Fibroblast of lung (primary cell): ENCODE results near the gene CCNG2. TPM values are rescaled to one million over a fixed set of nuclear protein-coding genes. Genes with fewer than 3 reads are reported as not detected.

Experiments
- DNase-seq, 2 donors: peaks; one replicate each; pipeline versions ENCODE4 v3.0.0 to v3.0.0-alpha.2; 2010; ENCODE audit warnings: low read depth in 2 of 2
- H2AFZ ChIP-seq: 2 replicates; pipeline ENCODE4 v1.5.1; 2012; ENCODE audit warnings: low read length, control low read depth, inconsistent platforms
- H3K27ac ChIP-seq: 2 replicates; pipeline ENCODE4 v1.5.1; 2011; ENCODE audit warnings: low read length, control low read depth; ENCODE audit not compliant: insufficient read depth
- H3K27me3 ChIP-seq: 2 replicates; pipeline ENCODE4 v1.5.1; 2011; ENCODE audit warnings: mild to moderate bottlenecking, low read length; ENCODE audit not compliant: control insufficient read depth, insufficient read depth
- H3K36me3 ChIP-seq: 2 replicates; pipeline ENCODE4 v1.5.1; 2011; ENCODE audit warnings: low read length; ENCODE audit not compliant: control insufficient read depth, insufficient read depth
- H3K4me1 ChIP-seq: 2 replicates; pipeline ENCODE4 v1.5.1; 2011; ENCODE audit warnings: low read length; ENCODE audit not compliant: control insufficient read depth, insufficient read depth; ENCODE audit errors: extremely low read depth
- H3K4me2 ChIP-seq: 2 replicates; pipeline ENCODE4 v1.5.1; 2011; ENCODE audit warnings: low read length, control low read depth; ENCODE audit not compliant: insufficient read depth; ENCODE audit errors: extremely low read depth
- H3K4me3 ChIP-seq, 4 experiments: fragments of 200-600 bp in 1 of 4; sonication (generic) in 1 of 4; replicated peaks in 1 of 4; 2 replicates each; pipeline ENCODE4 v1.5.1; 2011 to 2016; ENCODE audit warnings: low read length in 4 of 4, low read depth in 3 of 4, mild to moderate bottlenecking in 3 of 4, control low read depth in 2 of 4, inconsistent platforms in 1 of 4, mixed read lengths in 1 of 4; ENCODE audit not compliant: insufficient read depth in 1 of 4; ENCODE audit errors: control extremely low read depth in 1 of 4
- H3K79me2 ChIP-seq: 2 replicates; pipeline ENCODE4 v1.5.1; 2012; ENCODE audit warnings: mild to moderate bottlenecking, low read length, inconsistent platforms; ENCODE audit not compliant: control insufficient read depth, insufficient read depth
- H3K9ac ChIP-seq: 2 replicates; pipeline ENCODE4 v1.5.1; 2011; ENCODE audit warnings: mild to moderate bottlenecking, low read length, control low read depth; ENCODE audit not compliant: insufficient read depth
- H3K9me3 ChIP-seq: 2 replicates; pipeline ENCODE4 v1.5.1; 2012; ENCODE audit warnings: low read depth, low read length; ENCODE audit not compliant: control insufficient read depth, insufficient read depth
- H4K20me1 ChIP-seq: 2 replicates; pipeline ENCODE4 v1.5.1; 2011; ENCODE audit warnings: low read length; ENCODE audit not compliant: control insufficient read depth, insufficient read depth; ENCODE audit errors: extremely low read depth
- EZH2 ChIP-seq: IDR thresholded peaks from 2 replicates; pipeline ENCODE4 v1.5.1; 2012; ENCODE audit warnings: low read length, control low read depth, mild to moderate bottlenecking; ENCODE audit errors: missing control alignments
- polyA plus RNA-seq, 2 donors: library from polyadenylated mRNA; depleted of rRNA in 1 of 2; stranded (reverse) in 1 of 2; unstranded in 1 of 2; fragments of >200 nt; gene quantifications; 2 replicates each; pipeline ENCODE4 v1.2.1, GENCODE V29; 2011 to 2012; ENCODE audit warnings: missing spikeins in 1 of 2
- total RNA-seq: library from RNA; depleted of rRNA; stranded (reverse); fragments of >200 nt; gene quantifications from 2 replicates; pipeline ENCODE4 v1.2.1, GENCODE V29; 2014
- TF ChIP-seq, protein P1 (sequence below), 2 donors: IDR thresholded peaks in 1 of 2; conservative IDR thresholded peaks in 1 of 2; 1 replicate in 1 of 2; 2 replicates in 1 of 2; pipeline ENCODE4 v1.5.1; 2011 to 2012; ENCODE audit warnings: low read length in 2 of 2, control low read depth in 1 of 2, inconsistent platforms in 1 of 2, low read depth in 1 of 2, mild to moderate bottlenecking in 1 of 2

Gene CCNG2
- total and polyA plus RNA-seq, 2 donors (not counting 1 experiment from before 2014, with no cell fraction given), result 20.1 to 30.3 TPM

DNA sequence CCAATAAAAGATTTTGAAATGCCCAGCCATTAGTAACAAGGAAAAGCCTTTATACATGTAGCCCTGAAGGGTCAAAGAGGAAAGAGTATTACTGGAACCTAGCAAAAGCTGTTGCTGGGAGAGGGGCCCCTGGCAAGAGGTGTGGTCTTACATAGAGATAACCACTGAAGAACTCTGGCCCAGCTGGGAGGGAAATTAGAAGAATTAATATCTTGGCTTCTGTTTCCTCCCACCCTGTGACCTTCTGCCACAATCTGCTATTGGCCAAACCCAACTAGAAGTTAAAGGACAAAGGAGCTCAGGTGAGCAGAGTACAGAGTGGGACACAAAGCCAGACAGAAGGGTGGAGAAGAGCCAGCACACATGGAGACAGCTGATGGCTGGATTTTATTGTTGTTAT is 39.3 kb upstream of the CCNG2 start:
- no peak overlapping the region for H3K9ac ChIP-seq
- TF ChIP-seq, protein P1, sequence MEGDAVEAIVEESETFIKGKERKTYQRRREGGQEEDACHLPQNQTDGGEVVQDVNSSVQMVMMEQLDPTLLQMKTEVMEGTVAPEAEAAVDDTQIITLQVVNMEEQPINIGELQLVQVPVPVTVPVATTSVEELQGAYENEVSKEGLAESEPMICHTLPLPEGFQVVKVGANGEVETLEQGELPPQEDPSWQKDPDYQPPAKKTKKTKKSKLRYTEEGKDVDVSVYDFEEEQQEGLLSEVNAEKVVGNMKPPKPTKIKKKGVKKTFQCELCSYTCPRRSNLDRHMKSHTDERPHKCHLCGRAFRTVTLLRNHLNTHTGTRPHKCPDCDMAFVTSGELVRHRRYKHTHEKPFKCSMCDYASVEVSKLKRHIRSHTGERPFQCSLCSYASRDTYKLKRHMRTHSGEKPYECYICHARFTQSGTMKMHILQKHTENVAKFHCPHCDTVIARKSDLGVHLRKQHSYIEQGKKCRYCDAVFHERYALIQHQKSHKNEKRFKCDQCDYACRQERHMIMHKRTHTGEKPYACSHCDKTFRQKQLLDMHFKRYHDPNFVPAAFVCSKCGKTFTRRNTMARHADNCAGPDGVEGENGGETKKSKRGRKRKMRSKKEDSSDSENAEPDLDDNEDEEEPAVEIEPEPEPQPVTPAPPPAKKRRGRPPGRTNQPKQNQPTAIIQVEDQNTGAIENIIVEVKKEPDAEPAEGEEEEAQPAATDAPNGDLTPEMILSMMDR (conservative IDR thresholded peaks at IDR 0.05 in 1 of 2, IDR thresholded peaks at IDR 0.05 in 1 of 2; ENCODE audit: low read depth in 1 of 2, low read length in 2 of 2), result no peak
- no peak for TF ChIP-seq EZH2

DNA sequence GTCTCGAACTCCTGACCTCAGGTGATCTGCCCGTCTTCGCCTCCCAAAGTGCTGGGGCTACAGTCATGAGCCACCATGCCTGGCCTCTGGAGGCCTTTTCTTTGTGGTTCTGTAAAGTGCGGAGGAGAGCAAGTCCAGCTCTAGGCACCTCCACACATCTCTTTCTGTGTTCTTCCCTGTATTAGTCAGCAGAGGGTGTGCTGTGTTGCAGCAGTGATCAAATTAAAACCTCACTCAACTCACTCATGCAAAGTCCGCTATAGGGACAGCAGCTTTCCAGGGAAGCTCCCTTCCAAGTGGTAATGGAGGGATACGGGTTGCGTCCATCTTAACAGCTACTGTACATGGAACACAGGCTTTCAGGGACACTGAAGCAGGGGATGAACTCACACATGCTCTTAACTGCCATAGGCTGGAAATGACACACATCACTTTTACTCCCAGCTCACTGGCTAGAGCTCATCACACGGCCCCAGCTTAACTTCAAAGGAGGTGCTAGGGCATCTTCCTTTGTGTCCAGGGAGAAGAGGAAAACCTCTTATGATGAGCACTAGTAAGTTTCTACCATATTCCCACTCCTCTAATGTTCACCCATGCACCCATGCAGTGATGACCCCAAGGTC is 36.0 kb upstream of the CCNG2 start:
- Histone ChIP-seq H3K27me3 (peaks cover 11% of the 10 kb centered on the region), H3K36me3 (no peaks in the 10 kb centered on the region), H2AFZ (no peak overlapping the region), H3K9ac (no peak overlapping the region), H3K4me1 (no peaks in the 10 kb centered on the region), H3K4me3 (no peak overlapping the region), H3K79me2 (no peaks in the 10 kb centered on the region), H3K27ac (no peak overlapping the region), H3K9me3 (no peaks in the 10 kb centered on the region), H4K20me1 (no peaks in the 10 kb centered on the region), H3K4me2 (no peak overlapping the region)
- TF ChIP-seq, protein P1 (conservative IDR thresholded peaks at IDR 0.05 in 1 of 2, IDR thresholded peaks at IDR 0.05 in 1 of 2; ENCODE audit: low read depth in 1 of 2, low read length in 2 of 2), result no peak
- no peak for TF ChIP-seq EZH2
- peak in 1 of 2 donors; percentile 2 for DNase-seq

More for the DNA sequence above, 39.3 kb upstream of the CCNG2 start:
- H3K4me1 ChIP-seq, result no peaks in the 10 kb centered on the region
- no peak overlapping the region for H3K27ac ChIP-seq
- H3K9me3 ChIP-seq, result no peaks in the 10 kb centered on the region
- no peaks in the 10 kb centered on the region for H4K20me1 ChIP-seq
- H3K36me3 ChIP-seq, result no peaks in the 10 kb centered on the region
- no peak overlapping the region for H3K4me2 ChIP-seq
- no peak overlapping the region for H2AFZ ChIP-seq
- H3K79me2 ChIP-seq, result no peaks in the 10 kb centered on the region
- DNase-seq, result no peak
- H3K27me3 ChIP-seq, result peaks cover 10% of the 10 kb centered on the region
- no peak overlapping the region for H3K4me3 ChIP-seq

DNA sequence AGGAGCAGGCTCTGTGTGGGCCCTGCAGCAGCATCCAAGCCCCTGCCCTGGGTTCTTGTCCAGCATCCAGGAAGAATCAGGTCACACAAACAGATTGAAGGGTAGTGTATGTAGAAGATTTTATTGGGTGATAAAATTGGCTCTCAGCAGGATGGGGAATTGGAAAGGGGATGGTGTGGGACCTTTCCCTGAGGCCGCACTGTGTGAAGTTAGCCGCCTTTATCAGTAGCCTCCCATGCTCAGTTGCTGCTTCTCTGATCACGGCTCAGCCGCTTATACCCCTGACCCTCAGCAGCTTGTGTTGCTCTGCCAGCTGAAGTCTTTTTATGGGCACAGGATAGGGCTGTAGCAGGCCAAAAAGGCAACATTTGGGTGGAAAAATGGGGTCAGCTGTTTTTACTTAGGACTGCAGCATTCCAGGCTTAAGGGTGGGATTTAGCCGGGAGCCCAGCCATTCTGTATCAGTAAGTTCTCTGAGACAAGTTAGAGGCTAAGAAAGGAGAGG is 35.2 kb upstream of the CCNG2 start:
- Histone ChIP-seq H3K79me2 (no peaks in the 10 kb centered on the region), H3K4me2 (no peak overlapping the region), H3K27me3 (peaks cover 12% of the 10 kb centered on the region), H3K4me1 (no peaks in the 10 kb centered on the region), H4K20me1 (no peaks in the 10 kb centered on the region), H2AFZ (no peak overlapping the region), H3K27ac (no peak overlapping the region), H3K36me3 (no peaks in the 10 kb centered on the region), H3K9me3 (no peaks in the 10 kb centered on the region), H3K4me3 (no peak overlapping the region), H3K9ac (no peak overlapping the region)
- no peak for TF ChIP-seq EZH2
- TF ChIP-seq, protein P1 (conservative IDR thresholded peaks at IDR 0.05 in 1 of 2, IDR thresholded peaks at IDR 0.05 in 1 of 2; ENCODE audit: low read depth in 1 of 2, low read length in 2 of 2), result no peak
- DNase-seq, result no peak
